NCI-H2227 (cell line): ENCODE results near the gene INSR.

Experiments used
- DNase-seq: peaks from one replicate; lab custom pipeline; 2025; ENCODE audit not compliant: unreplicated experiment; lab: John Stamatoyannopoulos, UW

Gene INSR

GRCh38 chr19:7197119-7197759 is 97.0 kb downstream of the INSR start:
- peak; percentile 88 for DNase-seq

GRCh38 chr19:7196763-7197118 is 97.5 kb downstream of the INSR start:
- no peak for DNase-seq

- DNase-seq: no peak
Measured at GRCh38 chr19:7195046-7195445, 99.2 kb downstream of the INSR start.

DNA sequence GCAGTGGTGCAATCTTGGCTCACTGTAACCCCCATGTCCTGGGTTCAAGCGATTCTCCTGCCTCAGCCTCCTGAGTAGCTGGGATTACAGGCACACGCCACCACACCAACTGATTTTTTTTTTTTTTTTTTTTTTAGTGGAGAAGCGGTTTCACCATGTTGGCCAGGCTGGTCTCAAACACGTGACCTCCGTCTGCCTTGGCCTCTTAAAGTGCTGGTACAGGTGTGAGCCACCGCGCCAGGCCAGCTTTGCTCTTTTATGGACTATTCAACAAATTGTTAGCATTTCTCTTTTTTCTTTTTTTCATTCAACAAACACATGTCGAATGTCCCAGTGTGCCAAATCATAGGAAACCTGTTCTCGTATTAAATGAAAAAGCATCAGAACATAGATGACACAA is 99.6 kb downstream of the INSR start:
- DNase-seq: no peak

DNA sequence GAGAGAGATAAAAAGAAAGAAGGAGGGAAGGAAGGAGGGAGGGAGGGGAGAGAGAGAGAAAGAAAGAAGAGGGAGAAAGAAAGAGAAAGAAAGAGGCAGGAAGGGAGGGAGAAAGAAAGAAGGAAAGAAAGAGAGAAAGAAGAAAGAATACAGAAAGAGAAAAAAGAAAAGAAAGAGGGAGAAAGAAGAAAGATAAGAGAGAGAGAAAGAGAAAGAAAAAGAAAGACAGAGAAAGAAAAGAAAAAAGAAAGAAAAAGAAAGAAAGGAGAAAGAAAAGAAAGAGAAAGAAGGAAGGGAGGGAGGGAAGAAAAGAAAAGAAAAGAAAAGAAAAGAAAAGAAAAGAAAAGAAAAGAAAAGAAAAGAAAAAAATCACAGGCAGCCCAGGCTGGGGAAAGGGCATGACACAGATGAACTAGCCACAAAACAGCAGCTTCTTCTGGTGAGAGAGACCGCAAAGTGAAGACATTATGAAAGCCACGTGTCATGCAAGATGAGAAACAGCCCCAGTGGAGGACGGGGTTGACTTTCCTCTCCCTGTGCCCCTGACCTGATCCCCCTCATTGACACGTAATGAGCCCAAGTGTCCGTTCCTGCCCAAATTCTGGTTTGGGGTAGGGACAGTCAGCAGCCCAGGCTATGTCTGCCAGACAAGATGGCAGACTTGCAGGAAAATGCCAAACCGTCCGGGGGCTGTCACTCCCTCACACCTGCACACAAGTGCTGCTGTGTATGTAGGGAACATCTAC is 102.1 kb downstream of the INSR start:
- no peak for DNase-seq

DNA sequence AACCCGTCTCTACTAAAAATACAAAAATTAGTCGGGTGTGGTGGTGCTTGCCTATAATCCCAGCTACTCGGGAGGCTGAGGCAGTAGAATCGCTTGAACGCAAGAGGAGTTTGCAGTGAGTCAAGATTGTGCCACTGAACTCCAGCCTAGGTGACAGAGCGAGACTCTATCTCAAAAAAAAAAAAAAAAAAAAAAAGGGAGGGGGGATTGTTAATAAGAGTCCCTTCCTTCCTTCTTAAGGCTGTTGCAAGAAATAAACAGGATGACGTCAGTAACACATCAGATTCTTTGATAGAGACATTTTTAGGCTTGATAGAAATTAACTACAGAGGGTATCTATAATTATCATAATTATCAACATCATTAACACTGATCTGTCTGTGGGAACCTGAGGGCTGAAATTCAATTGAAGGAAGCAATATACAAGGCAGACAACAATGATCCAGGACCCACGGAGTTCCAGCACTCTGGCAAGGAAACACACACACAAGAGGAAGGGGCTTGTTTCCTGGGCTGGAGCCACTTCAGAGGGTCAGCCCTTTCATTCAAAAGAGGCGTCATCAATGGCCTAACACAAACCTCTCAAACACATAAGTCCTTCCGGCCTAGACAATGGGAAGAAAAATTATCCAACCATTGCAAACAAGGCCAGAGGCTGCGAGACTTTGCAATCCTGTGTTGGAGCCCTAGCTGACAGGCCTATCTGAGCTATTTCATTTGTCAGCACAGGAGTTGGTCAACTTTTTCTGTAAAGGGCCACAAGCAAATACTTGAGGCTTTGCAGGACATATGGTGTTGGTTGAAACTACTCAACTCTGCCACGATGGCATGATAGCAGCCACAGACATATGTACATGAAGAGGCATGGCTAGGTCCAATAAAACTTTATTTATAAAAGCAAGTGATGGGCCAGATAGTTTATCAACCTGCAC is 105.2 kb downstream of the INSR start:
- DNase-seq: peak; percentile 27

GRCh38 chr19:7187605-7188339 is 106.4 kb downstream of the INSR start:
- no peak for DNase-seq

- no peak for DNase-seq
Measured at GRCh38 chr19:7182489-7182888, 111.7 kb downstream of the INSR start.

DNA sequence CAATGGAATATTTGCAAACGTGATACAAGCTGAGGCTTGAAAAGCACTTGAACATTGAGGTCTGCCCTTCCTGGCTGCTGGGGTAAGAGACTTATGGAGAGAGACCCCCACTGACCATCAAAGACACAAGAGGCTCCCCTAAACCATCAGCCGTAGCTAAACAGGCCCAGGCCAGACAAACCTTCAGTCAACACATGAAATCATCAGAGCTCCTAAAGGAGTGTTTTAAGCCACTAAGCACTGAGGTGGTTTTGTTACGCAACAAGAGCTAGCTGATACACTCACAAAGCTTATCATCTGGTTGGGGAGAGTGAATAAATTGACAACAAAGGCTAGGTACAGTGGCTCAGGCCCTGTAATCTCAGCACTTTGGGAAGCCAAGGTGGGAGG is 114.3 kb downstream of the INSR start:
- DNase-seq: no peak

DNA sequence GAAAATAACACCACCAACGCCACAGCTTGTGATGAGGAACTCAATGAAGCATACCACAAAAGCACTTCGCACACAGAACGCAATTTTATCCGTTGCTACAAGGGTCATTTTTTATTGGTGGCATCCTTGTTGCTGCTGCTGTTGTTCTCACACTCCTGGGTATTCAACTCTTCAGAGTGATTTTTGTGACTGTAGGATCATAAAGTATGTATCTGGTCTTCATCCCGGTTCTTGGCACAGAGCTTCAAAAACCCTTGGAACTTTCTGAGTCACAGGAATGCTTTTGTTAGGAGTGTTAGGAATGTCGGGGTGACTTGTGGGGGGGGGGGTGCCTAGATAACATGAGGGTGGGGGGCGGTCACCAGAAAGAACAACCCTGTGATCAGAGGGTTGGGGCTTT is 116.3 kb downstream of the INSR start:
- no peak for DNase-seq

DNA sequence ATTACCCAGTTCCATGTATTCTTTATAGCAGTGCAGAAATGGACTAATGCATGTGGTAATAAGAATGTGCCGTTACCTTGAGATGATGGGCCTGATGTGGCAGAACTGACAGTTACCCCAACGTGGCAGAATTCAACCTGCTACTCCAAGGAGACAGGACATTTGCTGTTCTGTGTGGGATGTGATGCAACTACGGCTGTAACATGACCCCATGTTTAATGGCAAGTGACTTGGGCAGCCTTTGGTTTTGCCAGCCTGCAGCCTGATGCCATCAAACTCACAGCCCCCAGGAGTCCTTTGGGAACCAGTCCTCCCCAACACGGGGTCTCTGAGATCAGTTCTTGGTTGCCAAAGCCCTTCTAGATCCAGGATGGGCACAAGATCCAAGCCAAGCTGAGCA is 117.4 kb downstream of the INSR start:
- no peak for DNase-seq

GRCh38 chr19:7172794-7173193 is 121.4 kb downstream of the INSR start:
- no peak for DNase-seq

DNA sequence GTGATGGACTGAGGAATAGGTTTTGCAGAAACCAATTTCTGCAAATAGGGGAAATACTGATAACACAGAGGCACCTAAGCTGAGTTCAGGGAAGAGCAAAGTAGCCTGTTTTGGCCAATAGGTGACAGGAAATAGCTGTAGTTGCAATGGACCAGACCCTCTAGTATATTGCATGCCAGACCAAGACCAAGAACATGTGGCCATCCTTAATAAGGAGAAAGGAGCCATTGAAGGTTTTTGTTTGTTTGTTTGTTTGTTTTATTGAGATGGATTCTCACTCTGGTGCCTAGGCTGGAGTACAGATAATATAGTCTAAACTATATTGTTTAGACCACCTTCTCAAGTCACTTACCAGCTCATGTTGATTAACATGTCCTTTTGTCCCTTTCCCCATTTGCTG is 123.2 kb downstream of the INSR start:
- DNase-seq: no peak

DNA sequence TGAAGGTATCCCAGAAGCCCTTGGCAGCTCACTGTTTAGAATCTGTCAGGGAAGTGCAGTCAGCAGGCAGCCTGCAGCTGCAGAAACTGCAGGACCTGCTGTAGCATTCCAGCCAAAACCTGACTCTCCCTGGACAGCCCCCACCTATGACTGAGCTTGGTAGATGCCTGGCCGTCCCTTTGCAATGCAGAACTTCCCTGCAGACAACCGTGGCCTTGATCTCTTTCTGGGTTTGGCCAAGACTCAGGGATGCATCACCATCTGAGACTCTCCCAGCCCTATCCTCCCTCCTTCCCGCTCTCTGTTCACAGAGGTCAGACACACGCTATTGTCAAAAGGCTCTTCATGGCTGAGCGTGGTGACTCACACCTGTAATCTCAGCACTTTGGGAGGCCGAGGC is 125.3 kb downstream of the INSR start:
- no peak for DNase-seq

- DNase-seq: no peak
Measured at GRCh38 chr19:7161292-7161691, 132.9 kb downstream of the INSR start.

DNA sequence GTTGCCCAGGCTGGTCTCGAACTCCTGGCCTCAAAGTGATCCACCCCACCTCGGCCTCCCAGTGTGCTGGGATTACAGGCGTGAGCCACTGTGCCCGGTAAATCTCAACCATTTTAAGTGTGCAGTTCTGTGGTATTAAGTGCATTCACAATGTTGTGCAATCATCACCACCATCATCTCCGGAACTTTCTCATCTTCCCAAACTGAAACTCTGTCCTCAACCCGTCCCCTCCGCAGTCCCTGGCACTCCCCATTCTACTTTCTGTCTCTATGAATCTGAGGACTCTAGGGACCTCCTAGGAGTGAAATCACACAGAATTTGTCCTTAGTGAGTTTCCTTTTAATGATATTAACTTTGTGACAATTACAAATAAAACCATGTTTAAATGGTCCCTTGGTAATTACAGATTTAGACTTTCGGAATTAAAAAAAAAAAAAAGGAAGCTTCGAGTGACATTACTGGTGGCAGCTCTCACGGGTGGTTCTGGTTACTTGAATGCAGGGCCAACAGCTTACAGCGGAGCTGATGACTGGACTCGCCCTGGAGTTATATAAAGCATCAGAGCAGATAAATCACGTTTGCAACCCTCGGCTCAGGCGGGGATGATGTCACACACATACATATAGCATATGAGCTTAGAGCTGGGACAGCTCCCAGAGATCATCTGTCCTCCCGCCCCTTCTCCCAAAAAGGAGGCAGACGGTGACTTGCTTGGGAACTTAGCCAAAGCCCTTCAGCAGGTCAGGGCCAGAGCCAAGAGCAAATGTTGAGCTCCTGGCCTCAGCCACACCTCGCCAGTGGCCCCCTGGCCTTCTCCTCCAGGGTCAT is 134.9 kb downstream of the INSR start:
- no peak for DNase-seq

GRCh38 chr19:7153022-7153421 is 141.2 kb downstream of the INSR start:
- no peak for DNase-seq

GRCh38 chr19:7152568-7152967 is 141.6 kb downstream of the INSR start:
- DNase-seq: no peak

DNA sequence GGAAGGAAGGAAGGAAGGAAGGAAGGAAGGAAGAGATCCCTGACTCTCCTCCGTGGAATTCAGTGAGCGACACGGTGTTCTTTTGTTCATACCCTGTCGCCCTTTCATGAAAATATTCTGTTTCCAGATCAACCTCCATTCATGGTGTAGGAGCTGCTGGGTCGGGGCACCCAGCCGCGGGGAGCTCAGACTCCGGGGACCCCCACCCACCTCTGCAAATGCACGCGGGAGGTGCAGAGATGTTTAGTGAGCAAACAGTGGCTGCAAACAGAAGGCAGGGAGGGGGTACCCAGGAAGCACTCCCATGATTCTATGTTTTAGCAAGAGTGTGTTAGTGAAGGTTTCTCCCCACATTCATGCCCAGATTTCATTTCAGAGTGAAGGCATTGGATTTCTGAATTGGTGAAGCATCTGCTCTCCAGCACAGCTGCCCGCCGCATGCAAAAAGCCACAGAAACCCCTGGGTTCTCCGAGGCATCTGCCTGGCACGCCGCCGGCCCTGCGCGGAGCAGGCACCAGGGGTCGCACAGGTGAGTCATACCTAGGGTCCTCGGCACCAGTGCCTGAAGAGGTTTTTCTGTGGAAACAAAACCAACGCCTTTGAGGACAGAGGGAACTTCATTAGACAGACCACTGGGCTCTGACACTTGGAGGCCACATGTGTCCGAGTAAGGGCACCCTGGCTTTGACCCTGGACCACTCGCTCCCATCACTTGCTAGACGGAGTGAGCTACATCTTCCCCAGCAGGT is 144.1 kb downstream of the INSR start:
- no peak for DNase-seq
